Effector memory CD4-positive, alpha-beta T cell (primary cell): ENCODE results near the gene ELFN1.

Experiments used
- DNase-seq, 3 donors: peaks; one replicate each; pipeline ENCODE4 v3.0.0-alpha.2; 2020
- H3K27ac ChIP-seq: 2 replicates; pipeline ENCODE4 v1.7.0; 2013; ENCODE audit warnings: mild to moderate bottlenecking, low read length, moderate library complexity; ENCODE audit not compliant: insufficient read depth, poor library complexity, severe bottlenecking
- H3K27me3 ChIP-seq: replicated peaks from 2 replicates; pipeline ENCODE4 v1.7.0; 2013; ENCODE audit warnings: mild to moderate bottlenecking, low read length; ENCODE audit not compliant: insufficient read depth, control insufficient read depth, poor library complexity, severe bottlenecking
- H3K36me3 ChIP-seq: 2 replicates; pipeline ENCODE4 v1.7.0; 2013; ENCODE audit warnings: mild to moderate bottlenecking, low read length, moderate library complexity; ENCODE audit not compliant: control insufficient read depth, insufficient read depth
- H3K4me1 ChIP-seq: 2 replicates; pipeline ENCODE4 v1.7.0; 2013; ENCODE audit warnings: low read length, mild to moderate bottlenecking; ENCODE audit not compliant: control insufficient read depth, insufficient read depth, poor library complexity, severe bottlenecking
- H3K4me3 ChIP-seq: 2 replicates; pipeline ENCODE4 v1.7.0; 2013; ENCODE audit warnings: low read length, low read depth, mild to moderate bottlenecking; ENCODE audit not compliant: insufficient read depth, poor library complexity, severe bottlenecking
- H3K9me3 ChIP-seq: 2 replicates; pipeline ENCODE4 v1.7.0; 2013; ENCODE audit warnings: mild to moderate bottlenecking, low read length, moderate library complexity; ENCODE audit not compliant: control insufficient read depth

The ELFN1 gene

DNA sequence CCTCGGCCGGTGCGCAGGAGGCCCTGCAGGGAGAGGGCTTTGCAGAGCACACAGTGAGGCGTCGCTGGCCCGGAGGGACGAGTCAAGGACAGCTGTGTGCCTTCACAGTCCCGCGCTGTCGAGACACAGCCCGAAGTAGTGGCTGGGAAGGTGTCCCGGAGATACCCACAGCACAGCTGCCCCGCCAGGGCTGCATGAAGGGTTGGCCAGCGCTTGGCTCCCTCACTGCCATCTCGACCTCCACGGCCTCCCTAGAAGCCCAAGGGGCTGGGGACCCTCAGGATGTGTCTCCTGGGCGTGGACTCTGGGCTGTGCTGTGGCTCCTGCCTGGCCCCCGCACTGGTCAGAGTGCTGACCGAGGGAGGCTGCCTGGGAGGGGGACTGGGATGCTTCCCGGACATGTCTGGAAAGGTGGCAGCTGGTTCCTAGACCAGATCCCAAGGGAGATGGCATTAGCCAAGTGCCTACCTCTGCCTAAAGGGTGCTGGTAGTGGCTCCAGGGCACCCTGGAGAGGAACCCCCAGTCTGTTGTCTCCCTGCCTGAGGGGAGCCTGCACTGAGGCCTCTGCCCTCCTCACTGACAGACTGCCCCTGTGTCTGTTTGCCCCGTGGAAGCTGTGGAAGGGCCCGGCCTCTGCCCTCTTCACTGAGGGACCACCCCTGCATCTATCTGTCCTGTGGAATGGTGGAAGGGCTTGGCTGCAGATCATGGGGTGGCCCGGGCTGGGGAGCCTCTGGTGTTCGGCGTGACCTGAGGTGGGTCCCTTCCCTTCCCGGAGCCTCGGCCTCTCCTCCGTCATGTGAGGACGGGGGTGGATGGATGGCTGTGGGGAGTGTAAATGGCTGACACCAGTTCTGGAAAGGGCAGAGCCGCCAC is 5.8 kb downstream of the ELFN1 start:
- H3K27ac ChIP-seq, result no peak overlapping the region
- H3K27me3 ChIP-seq, result peaks cover 9% of the 10 kb centered on the region
- no peak for DNase-seq
- H3K9me3 ChIP-seq, result no peaks in the 10 kb centered on the region
- H3K4me3 ChIP-seq, result no peak overlapping the region
- no peaks in the 10 kb centered on the region for H3K36me3 ChIP-seq
- no peaks in the 10 kb centered on the region for H3K4me1 ChIP-seq

DNA sequence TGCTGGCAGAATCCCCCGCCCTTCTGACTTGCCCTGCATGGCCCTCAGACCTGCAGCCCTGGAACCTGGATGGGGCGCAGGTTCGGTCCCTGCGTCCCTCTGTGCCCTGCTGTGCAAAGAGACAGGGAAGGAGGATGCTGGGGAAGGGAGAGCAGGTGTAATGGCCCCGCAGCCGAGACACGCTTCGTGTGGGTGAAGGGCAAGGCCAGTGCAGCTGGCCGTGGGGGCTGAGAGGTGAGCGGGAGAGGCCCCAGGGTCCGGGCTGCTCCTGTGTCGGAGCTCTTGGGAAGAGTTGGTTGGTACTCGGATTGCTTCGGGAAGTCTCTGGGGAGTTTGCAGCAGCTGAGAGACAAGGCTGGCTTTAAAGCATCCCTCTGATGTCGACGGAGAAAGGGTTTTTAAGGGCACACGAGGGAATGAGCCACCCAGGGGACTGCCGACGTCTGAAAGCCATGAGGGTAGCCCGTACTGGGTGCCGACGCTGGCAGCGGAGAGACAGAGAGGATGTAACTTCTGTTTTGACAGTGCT is 6.5 kb downstream of the ELFN1 start:
- Histone ChIP-seq H3K4me3 (no peak overlapping the region), H3K27ac (no peak overlapping the region), H3K27me3 (peaks cover 3% of the 10 kb centered on the region), H3K9me3 (no peaks in the 10 kb centered on the region), H3K4me1 (no peaks in the 10 kb centered on the region), H3K36me3 (no peaks in the 10 kb centered on the region)
- DNase-seq, result no peak

DNA sequence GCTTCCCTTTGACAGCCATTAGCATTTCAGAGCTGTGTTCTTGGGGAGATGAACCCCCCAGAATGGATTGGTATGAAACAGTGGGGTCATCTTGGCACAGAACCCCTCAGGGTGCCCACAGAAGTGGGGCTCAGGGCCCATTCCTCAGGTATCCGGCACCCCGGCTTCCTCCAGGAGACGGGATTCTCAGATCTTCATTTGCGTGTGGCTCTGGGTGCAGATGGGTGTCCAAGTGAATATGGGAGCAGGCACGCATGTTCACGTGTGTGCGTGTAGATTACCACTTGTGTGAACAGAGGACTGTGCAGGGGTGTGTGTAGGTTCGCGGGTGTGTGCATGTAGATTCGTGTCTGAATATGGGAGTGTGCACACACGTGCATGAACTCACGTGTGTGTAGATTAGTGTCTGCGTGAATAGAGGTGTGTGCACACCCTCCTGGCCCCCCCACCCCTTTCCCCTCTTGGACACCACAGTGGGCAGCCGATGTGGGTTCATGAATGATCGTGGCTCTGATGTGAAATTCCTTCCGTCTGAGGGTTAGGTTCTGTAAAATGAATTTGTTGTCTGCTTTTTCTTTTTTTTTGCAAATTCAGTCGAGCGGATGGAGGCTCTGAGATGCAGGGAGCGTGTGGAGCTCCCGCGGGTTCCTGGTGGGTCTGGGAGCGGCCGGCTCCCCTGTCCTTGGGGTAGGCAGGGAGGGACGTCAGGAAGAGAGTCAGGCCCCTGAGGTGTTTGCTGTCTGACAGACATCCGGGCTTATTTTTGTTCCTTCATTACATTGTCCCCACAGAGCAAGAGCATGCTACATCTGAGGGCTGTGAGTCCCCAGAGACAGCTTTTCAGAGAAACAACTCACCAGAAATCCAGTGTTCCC is 7.4 kb downstream of the ELFN1 start:
- H3K4me1 ChIP-seq, result no peaks in the 10 kb centered on the region
- DNase-seq, result no peak
- no peak overlapping the region for H3K27ac ChIP-seq
- H3K36me3 ChIP-seq, result no peaks in the 10 kb centered on the region
- H3K9me3 ChIP-seq, result no peaks in the 10 kb centered on the region
- H3K27me3 ChIP-seq, result no peaks in the 10 kb centered on the region
- H3K4me3 ChIP-seq, result no peak overlapping the region

DNA sequence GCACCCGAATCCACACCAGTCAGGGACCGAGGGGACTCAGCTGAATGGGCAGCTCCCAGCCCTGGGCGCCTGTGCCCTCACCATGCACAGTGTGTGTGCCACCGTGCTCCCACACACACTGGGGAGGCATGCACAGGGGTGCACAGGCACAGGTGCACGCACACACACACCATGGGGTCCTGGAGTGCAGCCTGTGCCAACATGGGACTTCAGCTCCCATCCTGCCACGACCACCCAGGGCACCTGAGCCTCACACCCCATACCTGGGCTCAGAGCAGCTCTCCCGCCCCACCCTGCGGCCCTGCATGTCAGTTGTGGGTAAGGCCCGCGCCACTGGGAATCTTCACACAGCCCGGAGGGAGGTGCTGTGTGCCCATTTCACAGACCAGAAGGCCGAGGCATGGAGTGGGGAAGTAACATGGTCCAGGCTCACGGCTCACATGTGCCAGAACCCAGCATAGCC is 8.0 kb downstream of the ELFN1 start:
- Histone ChIP-seq H3K27ac (no peak overlapping the region), H3K4me1 (no peaks in the 10 kb centered on the region), H3K9me3 (no peaks in the 10 kb centered on the region), H3K27me3 (no peaks in the 10 kb centered on the region), H3K36me3 (no peaks in the 10 kb centered on the region), H3K4me3 (no peak overlapping the region)
- DNase-seq, result no peak

DNA sequence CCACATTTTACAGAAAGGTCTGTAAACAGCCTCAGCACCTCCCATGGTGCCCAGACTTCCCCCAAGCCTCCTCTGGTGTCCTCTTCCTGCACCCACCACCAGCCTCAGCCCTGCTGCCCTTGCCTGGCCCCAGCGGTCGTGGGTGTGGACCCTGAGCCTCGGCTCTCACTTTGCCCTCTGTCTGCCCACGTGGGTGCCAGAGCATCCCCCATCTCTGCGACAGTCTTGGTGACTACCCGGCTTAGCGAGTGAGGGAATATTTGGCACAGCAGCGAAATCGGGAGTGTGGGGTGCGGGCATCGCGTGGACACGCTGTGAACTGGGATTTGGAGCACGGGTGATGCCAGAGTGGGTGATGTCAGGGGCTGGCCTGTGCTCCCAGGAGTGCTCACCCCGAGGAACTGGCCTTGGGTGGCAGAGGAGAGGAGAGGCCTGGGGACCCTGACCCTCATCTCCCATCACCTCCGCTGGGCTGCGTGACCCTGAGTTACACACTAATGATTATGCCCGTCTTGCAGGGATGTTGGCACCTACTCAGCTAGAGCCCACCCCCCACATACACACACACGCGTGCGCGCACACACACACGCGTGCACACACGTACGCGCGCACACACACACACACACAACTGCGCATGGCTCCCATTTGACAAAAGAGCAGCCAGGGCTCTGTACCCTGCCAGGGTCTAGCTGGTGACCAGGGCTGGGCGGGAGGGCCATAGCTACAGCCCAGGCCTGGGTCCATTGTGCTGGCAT is 8.7 kb downstream of the ELFN1 start:
- Histone ChIP-seq H3K4me3 (no peak overlapping the region), H3K4me1 (no peaks in the 10 kb centered on the region), H3K27ac (no peak overlapping the region), H3K9me3 (no peaks in the 10 kb centered on the region), H3K27me3 (no peaks in the 10 kb centered on the region), H3K36me3 (no peaks in the 10 kb centered on the region)
- DNase-seq, result no peak

DNA sequence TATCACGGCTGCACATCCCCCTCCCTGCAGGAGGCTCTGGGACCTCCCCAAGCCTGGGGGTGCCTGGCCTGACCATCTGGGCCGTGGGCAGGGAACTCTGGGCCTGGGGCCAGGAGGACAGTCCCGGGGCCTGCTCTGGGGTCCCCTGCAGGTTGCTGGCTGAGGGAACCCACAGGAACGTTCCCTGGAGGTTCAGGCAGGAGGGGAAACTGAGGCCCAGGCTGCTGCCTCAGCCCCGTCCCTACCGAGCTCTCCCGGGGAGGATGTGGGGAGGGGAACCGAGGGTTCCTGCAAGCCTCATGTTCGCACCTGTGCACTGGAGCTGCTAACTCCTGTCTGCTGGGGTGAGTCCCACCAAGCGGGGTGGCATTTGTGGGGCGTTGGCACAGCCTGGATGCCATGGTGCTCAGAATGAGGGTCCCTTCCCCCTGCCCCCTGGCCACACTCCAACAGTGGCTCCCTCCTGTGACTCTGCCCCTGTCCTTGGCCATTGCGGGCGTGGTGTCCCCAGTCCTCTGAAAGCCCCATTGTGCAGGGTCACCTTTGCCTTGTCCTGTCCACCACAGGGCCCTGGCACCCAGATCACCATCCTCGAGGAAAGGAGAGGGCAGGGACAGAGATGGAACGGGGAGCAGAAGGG is 9.4 kb downstream of the ELFN1 start:
- H3K9me3 ChIP-seq, result no peaks in the 10 kb centered on the region
- no peaks in the 10 kb centered on the region for H3K27me3 ChIP-seq
- no peak overlapping the region for H3K27ac ChIP-seq
- no peaks in the 10 kb centered on the region for H3K4me1 ChIP-seq
- H3K36me3 ChIP-seq, result no peaks in the 10 kb centered on the region
- DNase-seq, result no peak
- H3K4me3 ChIP-seq, result no peak overlapping the region

DNA sequence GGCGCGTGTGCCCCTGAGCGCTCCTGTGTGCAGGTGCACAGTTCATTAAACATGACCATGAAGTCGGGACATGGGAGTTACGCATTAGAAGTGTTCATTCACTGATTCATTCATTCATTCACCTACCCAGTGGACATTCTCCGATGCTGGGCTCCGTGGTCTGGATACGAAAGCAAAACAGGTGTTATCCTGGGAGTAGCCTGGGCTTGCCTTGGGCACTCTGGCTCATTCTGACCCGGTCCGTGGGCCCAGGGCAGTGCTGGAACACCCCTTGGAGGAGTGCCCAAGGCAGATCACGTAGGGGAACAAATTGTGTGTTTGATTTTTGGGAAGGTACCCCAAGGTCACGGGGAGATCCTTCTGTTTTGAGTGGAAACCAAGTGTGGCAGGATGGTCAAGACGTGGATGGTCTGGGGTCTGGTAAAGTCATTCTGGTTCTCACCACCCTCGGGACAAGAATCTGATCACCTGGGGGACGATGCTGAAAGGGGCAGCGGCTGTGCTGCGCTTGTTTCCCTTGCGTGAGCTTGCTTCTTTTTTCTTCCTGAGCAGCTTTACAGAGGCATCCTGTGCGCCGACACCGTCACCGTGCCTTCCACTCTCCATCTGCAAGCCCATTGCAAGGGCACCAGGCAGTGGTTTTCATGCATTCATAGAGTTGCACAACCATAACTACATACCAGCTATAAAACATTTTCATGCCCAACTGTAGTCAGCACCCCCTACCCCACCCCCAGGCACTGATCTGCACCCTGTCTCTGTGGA is 10.1 kb downstream of the ELFN1 start:
- no peak for DNase-seq
- no peak overlapping the region for H3K4me3 ChIP-seq
- H3K27ac ChIP-seq, result no peak overlapping the region
- no peaks in the 10 kb centered on the region for H3K27me3 ChIP-seq
- no peaks in the 10 kb centered on the region for H3K9me3 ChIP-seq
- H3K4me1 ChIP-seq, result no peaks in the 10 kb centered on the region
- no peaks in the 10 kb centered on the region for H3K36me3 ChIP-seq

DNA sequence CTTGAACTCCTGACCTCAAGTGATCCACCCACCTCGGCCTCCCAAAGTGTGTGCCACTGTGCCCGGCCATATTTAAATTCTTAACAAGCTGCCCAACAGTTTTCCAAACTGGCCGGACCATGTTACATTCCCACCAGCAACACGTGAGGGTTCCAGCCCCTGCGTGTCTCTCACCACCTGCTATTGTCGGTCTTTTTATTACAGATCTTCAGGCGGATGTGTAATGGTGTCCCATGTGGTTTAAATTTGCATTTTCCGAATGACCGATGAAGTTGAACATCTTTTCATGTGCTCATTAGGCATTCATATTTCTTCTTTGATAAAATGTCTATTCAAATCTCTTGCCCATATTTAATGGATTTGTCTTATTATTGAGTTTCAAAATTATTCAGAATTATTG is 11.5 kb downstream of the ELFN1 start:
- Histone ChIP-seq H3K27ac (no peak overlapping the region), H3K4me3 (no peak overlapping the region), H3K36me3 (no peaks in the 10 kb centered on the region), H3K4me1 (no peaks in the 10 kb centered on the region), H3K27me3 (no peaks in the 10 kb centered on the region), H3K9me3 (no peaks in the 10 kb centered on the region)
- no peak for DNase-seq
